Neural cell (in vitro differentiated cells): ENCODE data around the gene PPM1J. TPM values are rescaled to one million over a fixed set of nuclear protein-coding genes. Genes with fewer than 3 reads are reported as not detected.
A peak's percentile ranks its signal among the peaks of the same experiment; 100 is the strongest.

ENCODE experiments used
- H2AFZ ChIP-seq: fragments of 200-600, 300-800 bp; sonication (generic), shearing (Covaris generic); 2 replicates; pipeline ENCODE4 v1.6.0; 2014; ENCODE audit warnings: low read depth, mild to moderate bottlenecking, antibody characterized with exemption, low read length, moderate library complexity
- H3F3A ChIP-seq: fragments of 200-600 bp; shearing (Covaris generic); 2 replicates; pipeline ENCODE4 v1.6.1; 2016; ENCODE audit warnings: mild to moderate bottlenecking, moderate library complexity, mixed read lengths, antibody characterized with exemption, low read length; ENCODE audit not compliant: insufficient read depth, poor library complexity, severe bottlenecking
- H3K27ac ChIP-seq: fragments of 200-600, 300-800 bp; sonication (generic), shearing (Covaris generic); 2 replicates; pipeline ENCODE4 v1.5.1; 2014; ENCODE audit warnings: mild to moderate bottlenecking, low read length, moderate library complexity
- H3K27me3 ChIP-seq: fragments of 300-800, 200-600 bp; sonication (generic), shearing (Covaris generic); 2 replicates; pipeline ENCODE4 v1.6.0; 2014; ENCODE audit warnings: mild to moderate bottlenecking, low read depth, low read length, moderate library complexity; ENCODE audit not compliant: insufficient read depth
- H3K36me3 ChIP-seq: fragments of 300-800, 200-600 bp; sonication (generic), shearing (Covaris generic); 2 replicates; pipeline ENCODE4 v1.5.1; 2014; ENCODE audit warnings: mild to moderate bottlenecking, antibody characterized with exemption, low read length, moderate library complexity; ENCODE audit not compliant: insufficient read depth
- H3K4me2 ChIP-seq: fragments of 300-800, 200-600 bp; sonication (generic), shearing (Covaris generic); 2 replicates; pipeline ENCODE4 v1.6.0; 2014; ENCODE audit warnings: mild to moderate bottlenecking, low read length
- H3K4me3 ChIP-seq: fragments of 300-800, 200-600 bp; sonication (generic), shearing (Covaris generic); 2 replicates; pipeline ENCODE4 v1.5.1; 2014; ENCODE audit warnings: mild to moderate bottlenecking, low read length, moderate library complexity
- H3K79me2 ChIP-seq: fragments of 200-600 bp; shearing (Covaris generic); replicated peaks from 2 replicates; pipeline ENCODE4 v1.6.0; 2014; ENCODE audit warnings: mild to moderate bottlenecking, low read length, moderate library complexity; ENCODE audit not compliant: insufficient read depth
- H3K9ac ChIP-seq: fragments of 300-800, 200-600 bp; sonication (generic), shearing (Covaris generic); 2 replicates; pipeline ENCODE4 v1.6.1; 2016; ENCODE audit warnings: mild to moderate bottlenecking, low read length, mixed read lengths
- H3K9me2 ChIP-seq: fragments of 200-600 bp; shearing (Covaris generic); 2 replicates; pipeline ENCODE4 v1.6.1; 2016; ENCODE audit warnings: mild to moderate bottlenecking, low read length, mixed read lengths; ENCODE audit not compliant: insufficient read depth
- H3K9me3 ChIP-seq: fragments of 200-600, 300-800 bp; sonication (generic), shearing (Covaris generic); 2 replicates; pipeline ENCODE4 v1.6.1; 2016; ENCODE audit warnings: mild to moderate bottlenecking, mixed run types, low read length, moderate library complexity, mixed read lengths
- H4K20me1 ChIP-seq: fragments of 200-600 bp; shearing (Covaris generic); 2 replicates; pipeline ENCODE4 v1.6.1; 2016; ENCODE audit warnings: mild to moderate bottlenecking, mixed run types; ENCODE audit not compliant: insufficient read depth
- EP300 ChIP-seq: fragments of 450-650 bp; conservative IDR thresholded peaks from 2 replicates; pipeline ENCODE4 v1.6.1; 2014; ENCODE audit warnings: antibody characterized with exemption, mild to moderate bottlenecking, moderate library complexity; ENCODE audit not compliant: poor library complexity, severe bottlenecking
- EZH2 ChIP-seq: fragments of 200-600, 300-800 bp; shearing (Covaris generic), sonication (generic); IDR thresholded peaks from 2 replicates; pipeline ENCODE4 v1.6.1; 2014; ENCODE audit warnings: antibody characterized with exemption, low read length, borderline replicate concordance, mild to moderate bottlenecking; ENCODE audit not compliant: insufficient read depth, poor library complexity, severe bottlenecking
- MXI1 ChIP-seq: fragments of 450-650 bp; conservative IDR thresholded peaks from 2 replicates; pipeline ENCODE4 v1.6.1; 2014; ENCODE audit warnings: antibody characterized with exemption, mild to moderate bottlenecking; ENCODE audit not compliant: poor library complexity, severe bottlenecking
- POLR2AphosphoS5 ChIP-seq: IDR thresholded peaks from 2 replicates; pipeline ENCODE4 v1.6.1; 2012
- RAD21 ChIP-seq: fragments of 450-650 bp; conservative IDR thresholded peaks from 2 replicates; pipeline ENCODE4 v1.6.1; 2014; ENCODE audit warnings: antibody characterized with exemption, mild to moderate bottlenecking, moderate library complexity
- SMC3 ChIP-seq: fragments of 450-650 bp; conservative IDR thresholded peaks from 2 replicates; pipeline ENCODE4 v1.6.1; 2014; ENCODE audit warnings: antibody characterized with exemption, mild to moderate bottlenecking, moderate library complexity; ENCODE audit not compliant: poor library complexity
- polyA minus RNA-seq: library from RNA; depleted of rRNA, polyadenylated mRNA; stranded (reverse); fragments of >200 nt; gene quantifications from 2 replicates; pipeline ENCODE4 v1.2.3, GENCODE V29; 2014
- polyA plus RNA-seq: library from polyadenylated mRNA; depleted of rRNA; stranded (reverse); fragments of >200 nt; gene quantifications from 2 replicates; pipeline ENCODE4 v1.2.3, GENCODE V29; 2014
- TF ChIP-seq, protein P1 (sequence below): IDR thresholded peaks from 2 replicates; pipeline ENCODE4 v1.6.1; 2012; ENCODE audit warnings: borderline replicate concordance
- TF ChIP-seq, protein P2 (sequence below): fragments of 450-650 bp; IDR thresholded peaks from 2 replicates; pipeline ENCODE4 v1.5.1; 2014; ENCODE audit warnings: antibody characterized with exemption, mild to moderate bottlenecking, moderate library complexity; ENCODE audit not compliant: poor library complexity, severe bottlenecking

Gene PPM1J, protein sequence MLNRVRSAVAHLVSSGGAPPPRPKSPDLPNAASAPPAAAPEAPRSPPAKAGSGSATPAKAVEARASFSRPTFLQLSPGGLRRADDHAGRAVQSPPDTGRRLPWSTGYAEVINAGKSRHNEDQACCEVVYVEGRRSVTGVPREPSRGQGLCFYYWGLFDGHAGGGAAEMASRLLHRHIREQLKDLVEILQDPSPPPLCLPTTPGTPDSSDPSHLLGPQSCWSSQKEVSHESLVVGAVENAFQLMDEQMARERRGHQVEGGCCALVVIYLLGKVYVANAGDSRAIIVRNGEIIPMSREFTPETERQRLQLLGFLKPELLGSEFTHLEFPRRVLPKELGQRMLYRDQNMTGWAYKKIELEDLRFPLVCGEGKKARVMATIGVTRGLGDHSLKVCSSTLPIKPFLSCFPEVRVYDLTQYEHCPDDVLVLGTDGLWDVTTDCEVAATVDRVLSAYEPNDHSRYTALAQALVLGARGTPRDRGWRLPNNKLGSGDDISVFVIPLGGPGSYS
- 0.16 and 1.7 TPM in 2 replicates for polyA plus RNA-seq
- polyA minus RNA-seq, result 0.35 and 0.97 TPM in 2 replicates

DNA sequence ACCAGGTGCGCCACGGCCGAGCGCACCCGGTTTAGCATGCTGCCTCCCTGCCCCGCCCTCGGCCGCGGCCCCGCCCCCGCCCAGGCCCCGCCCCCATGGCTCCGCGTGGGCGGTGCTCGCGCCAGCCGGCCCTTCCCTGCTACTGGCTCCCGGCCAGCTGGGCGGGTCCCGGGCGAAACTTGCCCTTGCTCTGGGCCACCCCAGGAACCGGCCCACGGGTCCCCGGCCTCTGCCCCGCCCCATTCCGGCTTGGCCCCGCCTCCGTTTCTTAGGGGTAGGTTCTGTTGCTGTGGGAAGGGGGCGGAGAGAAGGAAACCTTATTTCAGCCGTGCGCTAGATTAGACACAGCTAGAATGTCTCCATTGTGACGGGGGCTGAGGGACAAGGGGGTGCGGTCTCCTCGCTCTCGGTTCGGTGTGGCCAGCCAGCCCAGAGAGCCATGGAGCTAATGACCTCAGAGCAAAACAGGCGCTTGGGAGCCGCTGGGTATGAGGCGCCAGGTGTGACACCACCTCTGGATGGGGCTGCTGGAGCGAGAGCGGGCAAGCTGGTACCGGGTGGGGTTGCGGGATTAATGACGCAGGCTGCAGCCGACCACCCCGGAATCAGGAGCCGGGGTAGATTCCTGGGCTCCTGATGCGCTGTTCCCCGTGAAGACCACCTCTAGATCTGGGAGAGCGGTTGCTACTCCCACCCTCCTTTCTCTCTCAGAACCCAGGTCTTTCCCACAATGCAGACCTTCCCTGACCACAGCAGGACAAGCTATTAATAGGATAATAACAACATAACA lies at the start of gene PPM1J:
PPM1J (minus strand) TSS at position 69 of the 790 bp plus-strand sequence; CDS start at position 38, 31 bp downstream.
- peak within 1 kb of the TSS; percentile 53 for H2AFZ ChIP-seq

DNA sequence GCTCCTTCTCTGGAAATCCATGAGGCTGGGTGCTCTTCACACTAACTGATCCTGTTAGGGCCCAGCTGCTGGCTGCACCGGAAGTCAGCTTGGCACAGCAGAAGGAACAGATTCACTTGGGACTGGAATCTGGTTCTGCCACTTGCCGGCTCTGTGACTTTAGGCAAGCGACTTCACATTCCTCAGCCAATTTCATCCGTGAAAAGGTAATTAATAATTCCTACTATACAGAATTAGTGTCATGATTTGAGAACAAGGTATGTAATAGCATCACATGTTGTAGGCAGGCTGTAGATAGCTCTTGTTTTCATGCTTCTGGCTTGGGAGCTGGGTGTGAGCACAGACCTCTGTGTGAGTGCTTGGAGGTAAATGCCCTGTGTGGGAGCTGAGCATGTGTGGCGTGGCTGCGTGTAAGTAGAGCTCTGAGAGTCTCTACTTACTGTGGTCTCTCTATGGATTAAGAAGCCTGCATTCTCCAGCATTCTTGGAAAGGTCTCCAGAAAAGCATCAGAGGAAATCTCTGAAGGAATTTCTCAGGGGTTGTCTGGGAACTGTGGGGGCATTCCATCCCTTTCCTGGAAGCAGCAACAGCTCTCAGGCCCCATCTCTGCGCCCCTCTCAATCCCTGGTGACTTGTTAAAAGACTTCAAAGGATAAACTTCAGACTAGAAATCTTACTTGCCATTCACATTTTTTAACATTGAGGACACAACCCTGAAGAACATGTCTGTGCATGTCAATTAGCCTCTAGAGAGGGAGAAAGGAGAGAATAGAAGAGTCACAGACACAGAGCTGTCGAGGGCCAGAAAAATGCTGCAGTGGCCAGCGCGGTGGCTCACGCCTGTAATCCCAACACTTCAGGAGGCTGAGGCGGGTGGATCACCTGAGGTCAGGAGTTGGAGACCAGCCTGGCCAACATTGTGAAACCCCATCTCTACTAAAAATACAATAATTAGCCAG lies 47.7 kb upstream of the PPM1J start:
- Histone ChIP-seq H3K27ac (no peak overlapping the region), H3K9me2 (no peaks in the 10 kb centered on the region), H3K36me3 (no peaks in the 10 kb centered on the region), H3K79me2 (no peaks in the 10 kb centered on the region), H3K27me3 (no peaks in the 10 kb centered on the region), H3K4me3 (no peak overlapping the region), H3K4me2 (no peak overlapping the region), H3K9ac (no peak overlapping the region), H4K20me1 (no peaks in the 10 kb centered on the region), H2AFZ (no peak overlapping the region), H3K9me3 (no peaks in the 10 kb centered on the region), H3F3A (no peaks in the 10 kb centered on the region)
- TF ChIP-seq RAD21, result no peak
- no peak for TF ChIP-seq EP300
- TF ChIP-seq SMC3, result no peak

More for the DNA sequence above, at the start of gene PPM1J:
- Histone ChIP-seq H4K20me1 (no peaks in the 10 kb centered on the region), H3K36me3 (no peaks in the 10 kb centered on the region), H3K4me3 (peak within 1 kb of the TSS; percentile 88), H3K9me2 (no peaks in the 10 kb centered on the region), H3K9me3 (no peaks in the 10 kb centered on the region), H3K27ac (peak within 1 kb of the TSS; percentile 29), H3K4me2 (peak within 1 kb of the TSS; percentile 98), H3K79me2 (no peaks in the 10 kb centered on the region), H3F3A (no peaks in the 10 kb centered on the region), H3K27me3 (peaks cover 27% of the 10 kb centered on the region), H3K9ac (peak within 1 kb of the TSS; percentile 74)
- TF ChIP-seq EZH2 (no peak), POLR2AphosphoS5 (peak; percentile 46), MXI1 (peak; percentile 8)
- TF ChIP-seq, protein P1, sequence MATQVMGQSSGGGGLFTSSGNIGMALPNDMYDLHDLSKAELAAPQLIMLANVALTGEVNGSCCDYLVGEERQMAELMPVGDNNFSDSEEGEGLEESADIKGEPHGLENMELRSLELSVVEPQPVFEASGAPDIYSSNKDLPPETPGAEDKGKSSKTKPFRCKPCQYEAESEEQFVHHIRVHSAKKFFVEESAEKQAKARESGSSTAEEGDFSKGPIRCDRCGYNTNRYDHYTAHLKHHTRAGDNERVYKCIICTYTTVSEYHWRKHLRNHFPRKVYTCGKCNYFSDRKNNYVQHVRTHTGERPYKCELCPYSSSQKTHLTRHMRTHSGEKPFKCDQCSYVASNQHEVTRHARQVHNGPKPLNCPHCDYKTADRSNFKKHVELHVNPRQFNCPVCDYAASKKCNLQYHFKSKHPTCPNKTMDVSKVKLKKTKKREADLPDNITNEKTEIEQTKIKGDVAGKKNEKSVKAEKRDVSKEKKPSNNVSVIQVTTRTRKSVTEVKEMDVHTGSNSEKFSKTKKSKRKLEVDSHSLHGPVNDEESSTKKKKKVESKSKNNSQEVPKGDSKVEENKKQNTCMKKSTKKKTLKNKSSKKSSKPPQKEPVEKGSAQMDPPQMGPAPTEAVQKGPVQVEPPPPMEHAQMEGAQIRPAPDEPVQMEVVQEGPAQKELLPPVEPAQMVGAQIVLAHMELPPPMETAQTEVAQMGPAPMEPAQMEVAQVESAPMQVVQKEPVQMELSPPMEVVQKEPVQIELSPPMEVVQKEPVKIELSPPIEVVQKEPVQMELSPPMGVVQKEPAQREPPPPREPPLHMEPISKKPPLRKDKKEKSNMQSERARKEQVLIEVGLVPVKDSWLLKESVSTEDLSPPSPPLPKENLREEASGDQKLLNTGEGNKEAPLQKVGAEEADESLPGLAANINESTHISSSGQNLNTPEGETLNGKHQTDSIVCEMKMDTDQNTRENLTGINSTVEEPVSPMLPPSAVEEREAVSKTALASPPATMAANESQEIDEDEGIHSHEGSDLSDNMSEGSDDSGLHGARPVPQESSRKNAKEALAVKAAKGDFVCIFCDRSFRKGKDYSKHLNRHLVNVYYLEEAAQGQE, result peak; percentile 47
- TF ChIP-seq, protein P2, sequence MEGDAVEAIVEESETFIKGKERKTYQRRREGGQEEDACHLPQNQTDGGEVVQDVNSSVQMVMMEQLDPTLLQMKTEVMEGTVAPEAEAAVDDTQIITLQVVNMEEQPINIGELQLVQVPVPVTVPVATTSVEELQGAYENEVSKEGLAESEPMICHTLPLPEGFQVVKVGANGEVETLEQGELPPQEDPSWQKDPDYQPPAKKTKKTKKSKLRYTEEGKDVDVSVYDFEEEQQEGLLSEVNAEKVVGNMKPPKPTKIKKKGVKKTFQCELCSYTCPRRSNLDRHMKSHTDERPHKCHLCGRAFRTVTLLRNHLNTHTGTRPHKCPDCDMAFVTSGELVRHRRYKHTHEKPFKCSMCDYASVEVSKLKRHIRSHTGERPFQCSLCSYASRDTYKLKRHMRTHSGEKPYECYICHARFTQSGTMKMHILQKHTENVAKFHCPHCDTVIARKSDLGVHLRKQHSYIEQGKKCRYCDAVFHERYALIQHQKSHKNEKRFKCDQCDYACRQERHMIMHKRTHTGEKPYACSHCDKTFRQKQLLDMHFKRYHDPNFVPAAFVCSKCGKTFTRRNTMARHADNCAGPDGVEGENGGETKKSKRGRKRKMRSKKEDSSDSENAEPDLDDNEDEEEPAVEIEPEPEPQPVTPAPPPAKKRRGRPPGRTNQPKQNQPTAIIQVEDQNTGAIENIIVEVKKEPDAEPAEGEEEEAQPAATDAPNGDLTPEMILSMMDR, result no peak
